ENCODE results near the gene SMIM27.
"Not testable (repeated sequence)": the region's sequence is repeated elsewhere in the genome, so short reads cannot be mapped to it uniquely, and the experiment has no call there.

The SMIM27 gene

GRCh38 chr9:32552172-32552872, at the start of gene SMIM27, which contains the start of gene TOPORS:
Gene SMIM27, plus strand, starts transcription at chr9:32552327. Its CDS starts 108 bp downstream, at chr9:32552435.
Gene TOPORS, minus strand, starts transcription at chr9:32552586. Its CDS starts 150 bp downstream, at chr9:32552436.
- DNase-seq (ENCODE audit: low spot score): peak; percentile 94

- DNase-seq (ENCODE audit: low spot score): no peak
Observed at GRCh38 chr9:32502464-32502863, 49.7 kb upstream of the SMIM27 start.

- DNase-seq (ENCODE audit: low spot score): no peak
Observed at GRCh38 chr9:32503008-32503407, 49.1 kb upstream of the SMIM27 start.

- DNase-seq (ENCODE audit: low spot score): no peak
Observed at GRCh38 chr9:32508728-32509127, 43.4 kb upstream of the SMIM27 start.

- no peak for DNase-seq (ENCODE audit: low spot score)
Observed at GRCh38 chr9:32516241-32516640, 35.9 kb upstream of the SMIM27 start.

GRCh38 chr9:32518276-32518675, 33.9 kb upstream of the SMIM27 start:
- DNase-seq (ENCODE audit: low spot score): no peak

GRCh38 chr9:32523910-32524309, 28.2 kb upstream of the SMIM27 start:
- DNase-seq (ENCODE audit: low spot score): no peak

GRCh38 chr9:32524558-32524891, 27.6 kb upstream of the SMIM27 start:
- DNase-seq (ENCODE audit: low spot score): not testable (repeated sequence)

GRCh38 chr9:32524892-32525708, 27.0 kb upstream of the SMIM27 start:
- DNase-seq (ENCODE audit: low spot score): no peak

GRCh38 chr9:32525709-32526030, 26.5 kb upstream of the SMIM27 start:
- no peak for DNase-seq (ENCODE audit: low spot score)

GRCh38 chr9:32526041-32526706, 26.0 kb upstream of the SMIM27 start, which contains the start of gene RIGI:
Gene RIGI, minus strand, starts transcription at chr9:32526196. Its CDS starts 30 bp downstream, at chr9:32526166.
- DNase-seq (ENCODE audit: low spot score): peak; percentile 87

GRCh38 chr9:32526707-32527048, 25.4 kb upstream of the SMIM27 start:
- DNase-seq (ENCODE audit: low spot score): no peak

GRCh38 chr9:32533336-32533735, 18.8 kb upstream of the SMIM27 start:
- DNase-seq (ENCODE audit: low spot score): no peak

GRCh38 chr9:32533816-32534215, 18.3 kb upstream of the SMIM27 start:
- DNase-seq (ENCODE audit: low spot score): no peak

- no peak for DNase-seq (ENCODE audit: low spot score)
Observed at GRCh38 chr9:32543047-32543446, 9.1 kb upstream of the SMIM27 start.

- DNase-seq (ENCODE audit: low spot score): no peak
Observed at GRCh38 chr9:32545884-32546283, 6.2 kb upstream of the SMIM27 start.

GRCh38 chr9:32548213-32548612, 3.9 kb upstream of the SMIM27 start:
- not testable (repeated sequence) for DNase-seq (ENCODE audit: low spot score)

GRCh38 chr9:32550150-32550561, 2.0 kb upstream of the SMIM27 start:
- DNase-seq (ENCODE audit: low spot score): peak; percentile 30

GRCh38 chr9:32550562-32551275, 1.4 kb upstream of the SMIM27 start:
- peak; percentile 98 for DNase-seq (ENCODE audit: low spot score)

- DNase-seq (ENCODE audit: low spot score): peak; percentile 40
Observed at GRCh38 chr9:32551276-32552051, 663 bp upstream of the SMIM27 start.

- DNase-seq (ENCODE audit: low spot score): no peak
Observed at GRCh38 chr9:32554107-32554506, 2.0 kb downstream of the SMIM27 start.

- no peak for DNase-seq (ENCODE audit: low spot score)
Observed at GRCh38 chr9:32554591-32554990, 2.5 kb downstream of the SMIM27 start.
